GM12801 (cell line): ENCODE measurements around the gene AMBP.

Experiments used
- CTCF ChIP-seq: IDR thresholded peaks from one replicate; pipeline ENCODE4 v1.5.1; 2011; ENCODE audit warnings: control low read depth; ENCODE audit not compliant: insufficient read length; ENCODE audit errors: extremely low read depth

The AMBP gene

GRCh38 chr9:114059047-114059803 is 18.9 kb downstream of the AMBP start:
- no peak for TF ChIP-seq CTCF

GRCh38 chr9:114058688-114059046 is 19.4 kb downstream of the AMBP start:
- no peak for TF ChIP-seq CTCF

- TF ChIP-seq CTCF, result no peak
These were observed 20.8 kb downstream of the AMBP start for GRCh38 chr9:114057161-114057885.

- TF ChIP-seq CTCF, result no peak
These were observed 21.6 kb downstream of the AMBP start for GRCh38 chr9:114056527-114056926.

- TF ChIP-seq CTCF, result no peak
These were observed 22.2 kb downstream of the AMBP start for GRCh38 chr9:114055894-114056293.

GRCh38 chr9:114055061-114055460 is 23.0 kb downstream of the AMBP start:
- TF ChIP-seq CTCF, result no peak

GRCh38 chr9:114054191-114054690 is 23.9 kb downstream of the AMBP start:
- TF ChIP-seq CTCF, result no peak
